ENCODE results near the gene MICAL2.

The MICAL2 gene

GRCh38 chr11:12291766-12292165, 181.4 kb downstream of the MICAL2 start:
- DNase-seq = no peak

DNA sequence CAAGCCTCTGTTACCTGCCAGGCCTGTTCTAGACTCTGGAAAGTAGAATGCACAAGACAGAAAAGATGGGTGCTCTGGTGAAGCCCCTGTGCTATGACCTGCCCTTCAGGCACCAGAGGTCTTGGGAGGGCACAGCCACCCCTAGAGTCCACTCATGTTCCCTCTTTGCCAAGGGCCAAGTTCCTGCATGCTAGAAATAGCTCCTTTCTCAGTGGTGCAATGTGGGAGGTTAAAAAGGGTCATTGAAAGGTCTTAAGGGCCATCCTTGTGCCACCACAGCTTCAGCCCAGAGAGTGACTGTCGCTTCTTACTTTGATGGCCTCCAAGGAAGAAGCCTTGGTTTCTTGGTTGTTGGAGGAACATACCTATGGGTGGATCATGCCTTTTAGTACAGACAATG, 182.4 kb downstream of the MICAL2 start:
- no peak for DNase-seq

DNA sequence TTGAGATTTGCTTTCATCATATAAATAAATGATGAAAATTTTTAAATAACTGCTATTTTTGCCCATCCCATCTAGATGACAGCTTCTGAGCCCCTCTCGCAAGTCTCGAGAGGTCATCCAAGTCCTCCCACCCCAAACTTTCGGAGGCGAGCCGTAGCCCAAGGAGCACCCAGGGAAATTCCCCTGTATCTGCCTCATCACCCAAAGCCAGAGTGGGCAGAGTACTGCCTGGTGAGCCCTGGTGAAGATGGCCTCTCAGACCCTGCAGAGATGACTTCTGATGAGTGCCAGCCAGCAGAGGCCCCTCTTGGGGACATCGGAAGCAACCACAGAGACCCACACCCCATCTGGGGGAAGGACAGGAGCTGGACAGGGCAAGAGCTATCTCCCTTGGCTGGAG, 183.1 kb downstream of the MICAL2 start:
- DNase-seq = no peak

DNA sequence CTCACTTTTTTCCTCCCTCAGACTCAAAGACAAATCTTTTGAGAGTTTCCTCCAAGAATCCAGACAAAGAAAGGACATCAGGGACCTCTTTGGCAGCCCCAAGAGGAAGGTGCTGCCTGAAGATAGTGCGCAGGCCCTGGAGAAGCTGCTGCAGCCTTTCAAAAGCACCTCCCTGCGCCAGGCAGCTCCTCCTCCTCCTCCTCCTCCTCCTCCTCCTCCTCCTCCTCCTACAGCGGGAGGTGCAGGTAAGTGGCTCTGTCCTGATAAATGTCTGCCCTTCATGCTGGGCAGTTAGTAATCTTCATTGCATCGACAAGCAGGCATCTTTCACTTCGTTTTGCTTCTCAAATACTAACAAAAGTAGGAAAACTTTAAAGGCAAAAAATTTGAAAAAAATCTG, 184.2 kb downstream of the MICAL2 start:
- DNase-seq = no peak

GRCh38 chr11:12295943-12296342, 185.6 kb downstream of the MICAL2 start:
- DNase-seq = no peak

DNA sequence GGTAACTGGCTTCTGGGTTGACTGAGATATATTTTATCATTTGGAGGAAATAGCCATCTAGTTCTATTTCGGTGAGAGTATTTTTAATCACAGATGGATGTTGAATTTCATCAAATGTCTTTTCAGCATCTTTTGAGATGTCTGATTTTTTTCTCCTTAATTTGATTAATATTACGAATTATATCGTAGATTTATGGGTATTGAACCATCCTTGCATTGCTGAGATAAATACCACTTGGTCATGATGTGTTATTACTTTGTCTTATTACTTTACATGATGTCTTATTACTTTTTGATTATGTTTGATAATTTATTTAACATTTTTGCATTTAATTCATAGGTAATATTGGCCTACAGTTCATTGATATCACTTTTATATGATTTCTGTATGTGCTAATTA, 188.2 kb downstream of the MICAL2 start:
- no peak for DNase-seq

- DNase-seq = no peak
Measured at GRCh38 chr11:12301379-12301778, 191.0 kb downstream of the MICAL2 start.

- DNase-seq = no peak
Measured at GRCh38 chr11:12303421-12304149, 193.2 kb downstream of the MICAL2 start.

- DNase-seq = no peak
Measured at GRCh38 chr11:12306830-12307229, 196.4 kb downstream of the MICAL2 start.

- DNase-seq = no peak
Measured at GRCh38 chr11:12312132-12312531, 201.7 kb downstream of the MICAL2 start.
